IMR-90 (cell line): ENCODE results near the gene CHDH. TPM values are rescaled to one million over a fixed set of nuclear protein-coding genes. Genes with fewer than 3 reads are reported as not detected.

Experiments used
- ATAC-seq: fragments of 200-7000 bp; cut with Tn5 transposase; 2 replicates; pipeline ENCODE4 v1.9.1; 2020; ENCODE audit warnings: low read depth, mild to moderate bottlenecking, moderate library complexity
- BruUV-seq: library from RNA; stranded (reverse); fragments of 400-500 nt; replicated peaks from 2 replicates; lab custom pipeline; 2021; lab: Mats Ljungman, UMichigan
- CTCF ChIA-PET: fragments of 300-600 bp; formaldehyde crosslinking; extraction: SDS; loops from one replicate; lab custom pipeline; 2021; ENCODE audit warnings: antibody characterized with exemption; lab: Yijun Ruan, JAX
- POLR2A ChIA-PET: fragments of 300-600 bp; sonication (Branson Sonifier 250); formaldehyde crosslinking; loops from one replicate; lab custom pipeline; 2022; ENCODE audit warnings: antibody characterized with exemption; ENCODE audit not compliant: unreplicated experiment; lab: Charles Lee
- DNase-seq: peaks from one replicate; pipeline ENCODE4 v3.0.0; 2013
- H2AFZ ChIP-seq: replicated peaks from 2 replicates; pipeline ENCODE3; 2013; ENCODE audit warnings: low read length, mild to moderate bottlenecking; ENCODE audit not compliant: poor library complexity
- H2AK5ac ChIP-seq: 2 replicates; pipeline ENCODE4 v1.6.1; 2013; ENCODE audit warnings: low read depth, low read length, inconsistent platforms
- H2AK9ac ChIP-seq: replicated peaks from 2 replicates; pipeline ENCODE3; 2013; ENCODE audit warnings: mild to moderate bottlenecking, low read depth, low read length, moderate library complexity; ENCODE audit not compliant: poor library complexity
- H2BK120ac ChIP-seq: 2 replicates; pipeline ENCODE4 v1.6.1; 2013; ENCODE audit warnings: low read depth, low read length, inconsistent platforms
- H2BK15ac ChIP-seq: 3 replicates; pipeline ENCODE4 v1.6.1; 2013; ENCODE audit warnings: low read depth, low read length, inconsistent platforms
- H2BK20ac ChIP-seq: 2 replicates; pipeline ENCODE4 v1.6.1; 2013; ENCODE audit warnings: low read depth, mild to moderate bottlenecking, inconsistent platforms, low read length, moderate library complexity
- H2BK5ac ChIP-seq: 2 replicates; pipeline ENCODE4 v1.6.1; 2013; ENCODE audit warnings: mild to moderate bottlenecking, low read depth, low read length, inconsistent platforms; ENCODE audit not compliant: poor library complexity, severe bottlenecking
- H3K14ac ChIP-seq: replicated peaks from 2 replicates; pipeline ENCODE4 v1.6.1; 2013; ENCODE audit warnings: low read depth, low read length, inconsistent platforms
- H3K18ac ChIP-seq: 2 replicates; pipeline ENCODE4 v1.6.1; 2013; ENCODE audit warnings: low read depth, low read length, control low read depth
- H3K23ac ChIP-seq: 2 replicates; pipeline ENCODE4 v1.6.1; 2013; ENCODE audit warnings: low read depth, low read length, inconsistent platforms
- H3K27ac ChIP-seq: 2 replicates; pipeline ENCODE4 v1.5.1; 2013; ENCODE audit warnings: mild to moderate bottlenecking, control low read depth, low read length; ENCODE audit not compliant: insufficient read depth
- H3K27me3 ChIP-seq: 2 replicates; pipeline ENCODE4 v1.6.1; 2013; ENCODE audit warnings: low read length; ENCODE audit not compliant: control insufficient read depth, insufficient read depth
- H3K36me3 ChIP-seq: 2 replicates; pipeline ENCODE4 v1.6.1; 2013; ENCODE audit warnings: low read length, mixed read lengths; ENCODE audit not compliant: control insufficient read depth, insufficient read depth
- H3K4ac ChIP-seq: 2 replicates; pipeline ENCODE4 v1.6.1; 2013; ENCODE audit warnings: low read depth, low read length, inconsistent platforms
- H3K4me1 ChIP-seq: 2 replicates; pipeline ENCODE4 v1.6.1; 2013; ENCODE audit warnings: low read length, mixed read lengths; ENCODE audit not compliant: control insufficient read depth, insufficient read depth
- H3K4me2 ChIP-seq: 2 replicates; pipeline ENCODE4 v1.6.1; 2013; ENCODE audit warnings: low read depth, mild to moderate bottlenecking, control low read depth, low read length, moderate library complexity
- H3K4me3 ChIP-seq: 2 replicates; pipeline ENCODE4 v1.5.1; 2013; ENCODE audit warnings: low read depth, mild to moderate bottlenecking, control low read depth, low read length, moderate library complexity; ENCODE audit not compliant: insufficient read depth
- H3K56ac ChIP-seq: 2 replicates; pipeline ENCODE4 v1.6.1; 2013; ENCODE audit warnings: low read length, inconsistent platforms; ENCODE audit not compliant: insufficient read depth; ENCODE audit errors: extremely low read depth
- H3K79me1 ChIP-seq, 2 experiments: 2 replicates each; pipeline ENCODE4 v1.6.1; 2013; ENCODE audit warnings: low read length in 2 of 2, inconsistent platforms in 1 of 2, low read depth in 1 of 2
- H3K9ac ChIP-seq: 2 replicates; pipeline ENCODE4 v1.6.1; 2013; ENCODE audit warnings: low read depth, low read length, control low read depth
- H3K9me1 ChIP-seq: 2 replicates; pipeline ENCODE4 v1.6.1; 2013; ENCODE audit warnings: low read length, inconsistent platforms; ENCODE audit not compliant: insufficient read depth
- H3K9me3 ChIP-seq: 2 replicates; pipeline ENCODE4 v1.6.1; 2013; ENCODE audit warnings: low read length; ENCODE audit not compliant: control insufficient read depth, insufficient read depth
- H4K20me1 ChIP-seq: 2 replicates; pipeline ENCODE4 v1.6.1; 2013; ENCODE audit warnings: low read length, inconsistent platforms; ENCODE audit not compliant: insufficient read depth
- H4K5ac ChIP-seq: 2 replicates; pipeline ENCODE4 v1.6.1; 2013; ENCODE audit warnings: mild to moderate bottlenecking, low read depth, low read length, control low read depth
- H4K8ac ChIP-seq, 2 experiments: 2 replicates each; pipeline ENCODE4 v1.6.1; 2013; ENCODE audit warnings: low read depth in 2 of 2, low read length in 2 of 2, control low read depth in 1 of 2, inconsistent platforms in 1 of 2
- H4K91ac ChIP-seq: 2 replicates; pipeline ENCODE4 v1.6.1; 2013; ENCODE audit warnings: low read depth, low read length, inconsistent platforms; ENCODE audit not compliant: insufficient read depth
- BHLHE40 ChIP-seq: fragments of 150-350 bp; IDR thresholded peaks from 2 replicates; pipeline ENCODE4 v1.6.1; 2016; ENCODE audit warnings: mild to moderate bottlenecking, low read depth, low read length
- CEBPB ChIP-seq: IDR thresholded peaks from 2 replicates; pipeline ENCODE4 v1.6.1; 2012; ENCODE audit warnings: low read depth, low read length, improper control_type of control experiment
- CHD1 ChIP-seq: IDR thresholded peaks from 2 replicates; pipeline ENCODE4 v1.6.1; 2012; ENCODE audit warnings: low read depth, low read length, improper control_type of control experiment
- FOS ChIP-seq: fragments of 150-350 bp; IDR thresholded peaks from 2 replicates; pipeline ENCODE4 v1.6.1; 2016; ENCODE audit warnings: low read depth, low read length
- MAZ ChIP-seq: IDR thresholded peaks from 2 replicates; pipeline ENCODE4 v1.6.1; 2012; ENCODE audit warnings: low read depth, mild to moderate bottlenecking, low read length, improper control_type of control experiment, moderate library complexity, borderline replicate concordance
- MXI1 ChIP-seq: IDR thresholded peaks from 2 replicates; pipeline ENCODE4 v1.6.1; 2012; ENCODE audit warnings: low read depth, mild to moderate bottlenecking, low read length, moderate library complexity, borderline replicate concordance
- NFE2L2 ChIP-seq: fragments of 150-350 bp; IDR thresholded peaks from 2 replicates; pipeline ENCODE4 v1.6.1; 2016; ENCODE audit warnings: low read depth, mild to moderate bottlenecking, low read length
- POLR2A ChIP-seq: IDR thresholded peaks from 2 replicates; pipeline ENCODE4 v1.6.1; 2012; ENCODE audit warnings: mild to moderate bottlenecking, low read depth, low read length
- RAD21 ChIP-seq: IDR thresholded peaks from 2 replicates; pipeline ENCODE4 v1.6.1; 2012; ENCODE audit warnings: low read length, improper control_type of control experiment
- RFX5 ChIP-seq: IDR thresholded peaks from 2 replicates; pipeline ENCODE4 v1.8.0; 2012; ENCODE audit warnings: low read depth, mild to moderate bottlenecking, low read length, moderate library complexity
- SMC3 ChIP-seq: fragments of 150-350 bp; IDR thresholded peaks from 2 replicates; pipeline ENCODE4 v1.6.1; 2016; ENCODE audit warnings: low read depth, mild to moderate bottlenecking, antibody characterized with exemption, low read length, moderate library complexity
- WGBS, 2 experiments: methylation state at CpG; one replicate each; pipeline versions ENCODE4 v1.1.5 to v1.1.7; 2013; ENCODE audit warnings: missing lambda C conversion rate in 2 of 2; ENCODE audit not compliant: insufficient read length in 1 of 2; ENCODE audit errors: extremely low coverage in 2 of 2; 5-methylcytosine and 5-hydroxymethylcytosine counted together
- dilution Hi-C: fragments of 300-500 bp; cut with HindIII; formaldehyde crosslinking; loops from one replicate; pipeline ENCODE4 v1.14.3; 2018; ENCODE audit warnings: low sequenced_read_pairs; ENCODE audit not compliant: unreplicated experiment
- in situ Hi-C: fragments of 300-500 bp; cut with MboI; formaldehyde crosslinking; loops from 3 replicates; pipeline ENCODE4 v1.14.3; 2019; ENCODE audit warnings: low sequenced_read_pairs, inconsistent platforms, mixed read lengths
- intact Hi-C: fragments of 100-400 bp; cut with micrococcal nuclease; formaldehyde crosslinking; loops from 2 replicates; pipeline ENCODE4 v1.10.0; 2022
- polyA plus RNA-seq, 3 experiments: library from polyadenylated mRNA; depleted of rRNA; stranded (reverse); fragments of >200 nt; gene quantifications; 2 replicates each; pipeline ENCODE4 v1.2.3, GENCODE V29; 2012; ENCODE audit warnings: low replicate concordance in 1 of 3
- total RNA-seq: library from RNA; depleted of rRNA; stranded (reverse); fragments of >200 nt; gene quantifications from 2 replicates; pipeline ENCODE4 v1.2.3, GENCODE V29; 2012
- TF ChIP-seq, protein P1 (sequence below): conservative IDR thresholded peaks from 2 replicates; pipeline ENCODE4 v1.5.1; 2012; ENCODE audit warnings: mild to moderate bottlenecking, low read depth, low read length, improper control_type of control experiment
- TF ChIP-seq, protein P2 (sequence below): fragments of 150-350 bp; IDR thresholded peaks from 2 replicates; pipeline ENCODE4 v1.6.1; 2016; ENCODE audit warnings: low read depth, mild to moderate bottlenecking, low read length, moderate library complexity, borderline replicate concordance

CHDH gene
- total and polyA plus RNA-seq, 2 of the 4 experiments (the other 2 are of a cell fraction), result under 0.01 to 0.19 TPM

DNA sequence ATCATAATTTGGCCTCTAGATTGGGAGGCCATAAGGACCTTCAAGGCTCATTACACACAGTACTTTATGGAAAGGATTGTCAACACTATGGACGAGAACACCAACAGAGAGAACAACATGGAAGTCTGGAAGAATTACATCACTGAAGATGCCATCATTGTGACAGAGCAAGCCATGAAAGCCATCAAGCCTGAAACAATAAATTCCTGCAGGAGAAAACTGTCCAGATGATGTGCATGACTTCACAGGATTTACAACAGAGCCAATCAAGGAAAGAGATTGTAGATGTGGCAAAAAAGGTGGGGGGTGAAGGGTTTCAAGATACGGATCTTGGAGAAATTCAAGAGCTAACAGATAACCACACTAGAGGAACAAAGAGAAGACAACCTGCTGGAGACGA, 16.0 kb upstream of the CHDH start (continued):
- TF ChIP-seq, protein P1, sequence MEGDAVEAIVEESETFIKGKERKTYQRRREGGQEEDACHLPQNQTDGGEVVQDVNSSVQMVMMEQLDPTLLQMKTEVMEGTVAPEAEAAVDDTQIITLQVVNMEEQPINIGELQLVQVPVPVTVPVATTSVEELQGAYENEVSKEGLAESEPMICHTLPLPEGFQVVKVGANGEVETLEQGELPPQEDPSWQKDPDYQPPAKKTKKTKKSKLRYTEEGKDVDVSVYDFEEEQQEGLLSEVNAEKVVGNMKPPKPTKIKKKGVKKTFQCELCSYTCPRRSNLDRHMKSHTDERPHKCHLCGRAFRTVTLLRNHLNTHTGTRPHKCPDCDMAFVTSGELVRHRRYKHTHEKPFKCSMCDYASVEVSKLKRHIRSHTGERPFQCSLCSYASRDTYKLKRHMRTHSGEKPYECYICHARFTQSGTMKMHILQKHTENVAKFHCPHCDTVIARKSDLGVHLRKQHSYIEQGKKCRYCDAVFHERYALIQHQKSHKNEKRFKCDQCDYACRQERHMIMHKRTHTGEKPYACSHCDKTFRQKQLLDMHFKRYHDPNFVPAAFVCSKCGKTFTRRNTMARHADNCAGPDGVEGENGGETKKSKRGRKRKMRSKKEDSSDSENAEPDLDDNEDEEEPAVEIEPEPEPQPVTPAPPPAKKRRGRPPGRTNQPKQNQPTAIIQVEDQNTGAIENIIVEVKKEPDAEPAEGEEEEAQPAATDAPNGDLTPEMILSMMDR, result no peak

DNA sequence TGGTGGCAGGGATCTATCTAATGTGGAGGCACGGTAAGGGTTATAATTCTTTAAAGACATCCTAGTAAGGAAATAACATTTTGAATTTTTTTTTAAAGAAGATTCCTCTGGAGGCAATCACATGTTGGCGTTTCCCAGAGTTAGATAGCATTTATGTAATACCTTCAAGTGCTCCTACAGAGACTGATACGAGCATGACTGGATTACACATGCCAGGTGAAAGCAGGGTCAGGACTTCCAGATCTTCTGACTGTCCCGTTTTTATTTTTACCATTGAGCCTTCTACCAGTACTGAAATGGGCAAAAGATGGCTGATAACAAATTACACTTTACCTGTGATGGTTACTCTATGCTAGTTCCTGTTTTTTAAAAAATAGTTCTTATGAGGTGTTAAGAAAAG, 14.0 kb upstream of the CHDH start:
- no peak overlapping the region for H4K91ac ChIP-seq
- dilution Hi-C loops, result no loop called here
- ChIA-PET CTCF (no interaction called here), POLR2A (no interaction called here)
- no peak overlapping the region for H4K8ac ChIP-seq
- intact Hi-C loops, result no loop called here
- H2BK15ac ChIP-seq, result no peak overlapping the region
- H3K4ac ChIP-seq, result no peak overlapping the region
- H2AK5ac ChIP-seq, result no peak overlapping the region
- no peak overlapping the region for H2BK20ac ChIP-seq
- no peak overlapping the region for H2AFZ ChIP-seq
- H3K56ac ChIP-seq, result no peak overlapping the region
- no peak overlapping the region for H3K4me3 ChIP-seq
- H3K14ac ChIP-seq, result no peak overlapping the region
- H4K5ac ChIP-seq, result no peak overlapping the region
- TF ChIP-seq, protein P2, sequence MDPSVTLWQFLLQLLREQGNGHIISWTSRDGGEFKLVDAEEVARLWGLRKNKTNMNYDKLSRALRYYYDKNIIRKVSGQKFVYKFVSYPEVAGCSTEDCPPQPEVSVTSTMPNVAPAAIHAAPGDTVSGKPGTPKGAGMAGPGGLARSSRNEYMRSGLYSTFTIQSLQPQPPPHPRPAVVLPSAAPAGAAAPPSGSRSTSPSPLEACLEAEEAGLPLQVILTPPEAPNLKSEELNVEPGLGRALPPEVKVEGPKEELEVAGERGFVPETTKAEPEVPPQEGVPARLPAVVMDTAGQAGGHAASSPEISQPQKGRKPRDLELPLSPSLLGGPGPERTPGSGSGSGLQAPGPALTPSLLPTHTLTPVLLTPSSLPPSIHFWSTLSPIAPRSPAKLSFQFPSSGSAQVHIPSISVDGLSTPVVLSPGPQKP, result no peak
- TF ChIP-seq MXI1 (no peak), MAZ (no peak), RFX5 (no peak), NFE2L2 (no peak), CHD1 (no peak), FOS (no peak), CEBPB (no peak), POLR2A (no peak), BHLHE40 (no peak), SMC3 (no peak), RAD21 (no peak)
- BruUV-seq, result no TSS peak
- H3K4me2 ChIP-seq, result no peak overlapping the region
- no CpG with 5 or more reads among the region's 4 CpGs for WGBS, 2 experiments
- DNase-seq (no peak), ATAC-seq (no peak)
- no peaks in the 10 kb centered on the region for H3K4me1 ChIP-seq
- no peak overlapping the region for H2AK9ac ChIP-seq
- no peak overlapping the region for H3K23ac ChIP-seq
- H3K27me3 ChIP-seq, result no peaks in the 10 kb centered on the region
- H3K9ac ChIP-seq, result no peak overlapping the region
- H3K79me1 ChIP-seq, result no peaks in the 10 kb centered on the region
- no peak overlapping the region for H2BK120ac ChIP-seq
- no peak overlapping the region for H3K18ac ChIP-seq
- no peaks in the 10 kb centered on the region for H4K20me1 ChIP-seq
- H3K27ac ChIP-seq, result no peak overlapping the region
- H3K9me3 ChIP-seq, result no peaks in the 10 kb centered on the region
- no peak overlapping the region for H2BK5ac ChIP-seq
- in situ Hi-C loops, result no loop called here
- H3K9me1 ChIP-seq, result no peaks in the 10 kb centered on the region
- H3K36me3 ChIP-seq, result peaks cover 20% of the 10 kb centered on the region
